ENCODE data around the gene CLCA2.
A peak's percentile ranks its signal among the peaks of the same experiment; 100 is the strongest.

The CLCA2 gene

GRCh38 chr1:86455073-86455472 lies 31.1 kb downstream of the CLCA2 start:
- no peak for DNase-seq
- no CpG with 5 or more reads among the region's 5 CpGs for WGBS (ENCODE audit: insufficient coverage)
- no peaks in the 10 kb centered on the region for H3K9me3 ChIP-seq (ENCODE audit: control extremely low read depth in 1 of 5, control insufficient read depth in 4 of 5, insufficient read depth in 2 of 5, low read depth in 1 of 5, low read length in 4 of 5)
- H3K4me3 ChIP-seq (ENCODE audit: control insufficient read depth in 1 of 7, extremely low read depth in 1 of 7, insufficient read depth in 4 of 7, low read depth in 2 of 7, low read length in 6 of 7): no peak overlapping the region
- CTCF ChIA-PET: no interaction called here
- H3K4me1 ChIP-seq (ENCODE audit: control extremely low read depth in 1 of 4, control insufficient read depth in 4 of 4, insufficient read depth in 4 of 4, low read length in 3 of 4): peaks cover 0 to 4% (median 0%) of the 10 kb centered on the region in 4 experiments
- no peak overlapping the region for H3K27ac ChIP-seq (ENCODE audit: insufficient read depth in 1 of 2, low read depth in 1 of 2, low read length in 2 of 2, poor library complexity in 1 of 2, severe bottlenecking in 2 of 2)
- no peaks in the 10 kb centered on the region for H3K27me3 ChIP-seq (replicated peaks in 2 of 5; ENCODE audit: control insufficient read depth in 4 of 5, insufficient read depth in 5 of 5, low read length in 4 of 5)
- no peaks in the 10 kb centered on the region for H3K36me3 ChIP-seq (ENCODE audit: control insufficient read depth in 4 of 4, insufficient read depth in 4 of 4, low read length in 3 of 4)
- POLR2A ChIA-PET: no interaction called here

GRCh38 chr1:86460998-86461397 lies 37.0 kb downstream of the CLCA2 start:
- CTCF ChIA-PET: interaction anchor here (1.2 to 1.7 kb wide), 5 partner anchors 9 to 81 kb away, joined by 3 to 7 read pairs (median 4); partner anchors contain the start of gene CLCA2
- peaks cover 0 to 8% (median 0%) of the 10 kb centered on the region in 4 experiments for H3K4me1 ChIP-seq (ENCODE audit: control extremely low read depth in 1 of 4, control insufficient read depth in 4 of 4, insufficient read depth in 4 of 4, low read length in 3 of 4)
- H3K27me3 ChIP-seq (replicated peaks in 2 of 5; ENCODE audit: control insufficient read depth in 4 of 5, insufficient read depth in 5 of 5, low read length in 4 of 5): no peaks in the 10 kb centered on the region
- POLR2A ChIA-PET: no interaction called here
- H3K27ac ChIP-seq (ENCODE audit: insufficient read depth in 1 of 2, low read depth in 1 of 2, low read length in 2 of 2, poor library complexity in 1 of 2, severe bottlenecking in 2 of 2): no peak overlapping the region
- no CpG with 5 or more reads among the region's 1 CpG for WGBS (ENCODE audit: insufficient coverage)
- no peak overlapping the region for H3K4me3 ChIP-seq (ENCODE audit: control insufficient read depth in 1 of 7, extremely low read depth in 1 of 7, insufficient read depth in 4 of 7, low read depth in 2 of 7, low read length in 6 of 7)
- H3K36me3 ChIP-seq (ENCODE audit: control insufficient read depth in 4 of 4, insufficient read depth in 4 of 4, low read length in 3 of 4): no peaks in the 10 kb centered on the region
- no peak for DNase-seq
- H3K9me3 ChIP-seq (ENCODE audit: control extremely low read depth in 1 of 5, control insufficient read depth in 4 of 5, insufficient read depth in 2 of 5, low read depth in 1 of 5, low read length in 4 of 5): no peaks in the 10 kb centered on the region

- Histone ChIP-seq H3K4me1 (ENCODE audit: control extremely low read depth in 1 of 4, control insufficient read depth in 4 of 4, insufficient read depth in 4 of 4, low read length in 3 of 4) (peaks cover 0 to 12% (median 0%) of the 10 kb centered on the region in 4 experiments), H3K36me3 (ENCODE audit: control insufficient read depth in 4 of 4, insufficient read depth in 4 of 4, low read length in 3 of 4) (no peaks in the 10 kb centered on the region), H3K9me3 (ENCODE audit: control extremely low read depth in 1 of 5, control insufficient read depth in 4 of 5, insufficient read depth in 2 of 5, low read depth in 1 of 5, low read length in 4 of 5) (no peaks in the 10 kb centered on the region), H3K4me3 (ENCODE audit: control insufficient read depth in 1 of 7, extremely low read depth in 1 of 7, insufficient read depth in 4 of 7, low read depth in 2 of 7, low read length in 6 of 7) (no peak overlapping the region), H3K27ac (ENCODE audit: insufficient read depth in 1 of 2, low read depth in 1 of 2, low read length in 2 of 2, poor library complexity in 1 of 2, severe bottlenecking in 2 of 2) (no peak overlapping the region), H3K27me3 (replicated peaks in 2 of 5; ENCODE audit: control insufficient read depth in 4 of 5, insufficient read depth in 5 of 5, low read length in 4 of 5) (no peaks in the 10 kb centered on the region)
- CTCF ChIA-PET: interaction anchor here (1.2 to 1.7 kb wide), 5 partner anchors 10 to 81 kb away, joined by 3 to 7 read pairs (median 4); partner anchors contain the start of gene CLCA2
- DNase-seq: peak in 2 of 3 donors; percentile 11 to 40
- WGBS (ENCODE audit: insufficient coverage): 100% methylated on average over 2 of the region's 3 CpGs
- POLR2A ChIA-PET: no interaction called here
Measured at GRCh38 chr1:86461482-86461881, 37.5 kb downstream of the CLCA2 start.

- ChIA-PET CTCF (no interaction called here), POLR2A (no interaction called here)
- Histone ChIP-seq H3K4me1 (ENCODE audit: control extremely low read depth in 1 of 4, control insufficient read depth in 4 of 4, insufficient read depth in 4 of 4, low read length in 3 of 4) (peaks cover 0 to 19% (median 4%) of the 10 kb centered on the region in 4 experiments), H3K4me3 (ENCODE audit: control insufficient read depth in 1 of 7, extremely low read depth in 1 of 7, insufficient read depth in 4 of 7, low read depth in 2 of 7, low read length in 6 of 7) (no peak overlapping the region), H3K27ac (ENCODE audit: insufficient read depth in 1 of 2, low read depth in 1 of 2, low read length in 2 of 2, poor library complexity in 1 of 2, severe bottlenecking in 2 of 2) (no peak overlapping the region), H3K27me3 (replicated peaks in 2 of 5; ENCODE audit: control insufficient read depth in 4 of 5, insufficient read depth in 5 of 5, low read length in 4 of 5) (no peaks in the 10 kb centered on the region), H3K36me3 (ENCODE audit: control insufficient read depth in 4 of 4, insufficient read depth in 4 of 4, low read length in 3 of 4) (no peaks in the 10 kb centered on the region), H3K9me3 (ENCODE audit: control extremely low read depth in 1 of 5, control insufficient read depth in 4 of 5, insufficient read depth in 2 of 5, low read depth in 1 of 5, low read length in 4 of 5) (no peaks in the 10 kb centered on the region)
- no peak for DNase-seq
- no CpG with 5 or more reads among the region's 1 CpG for WGBS (ENCODE audit: insufficient coverage)
Measured at GRCh38 chr1:86464819-86465218, 40.8 kb downstream of the CLCA2 start.

- ChIA-PET POLR2A (interaction anchor here (0.6 kb wide), 1 partner anchor 73 kb away, joined by 3 read pairs; no protein-coding TSS in a partner anchor), CTCF (interaction anchor here (0.8 kb wide), 1 partner anchor 9 kb away, joined by 4 read pairs; no protein-coding TSS in a partner anchor)
- no peak for DNase-seq
- Histone ChIP-seq H3K9me3 (ENCODE audit: control extremely low read depth in 1 of 5, control insufficient read depth in 4 of 5, insufficient read depth in 2 of 5, low read depth in 1 of 5, low read length in 4 of 5) (no peaks in the 10 kb centered on the region), H3K4me1 (ENCODE audit: control extremely low read depth in 1 of 4, control insufficient read depth in 4 of 4, insufficient read depth in 4 of 4, low read length in 3 of 4) (peaks cover 0 to 11% (median 4%) of the 10 kb centered on the region in 4 experiments), H3K36me3 (ENCODE audit: control insufficient read depth in 4 of 4, insufficient read depth in 4 of 4, low read length in 3 of 4) (no peaks in the 10 kb centered on the region), H3K27me3 (replicated peaks in 2 of 5; ENCODE audit: control insufficient read depth in 4 of 5, insufficient read depth in 5 of 5, low read length in 4 of 5) (no peaks in the 10 kb centered on the region), H3K27ac (ENCODE audit: insufficient read depth in 1 of 2, low read depth in 1 of 2, low read length in 2 of 2, poor library complexity in 1 of 2, severe bottlenecking in 2 of 2) (no peak overlapping the region), H3K4me3 (ENCODE audit: control insufficient read depth in 1 of 7, extremely low read depth in 1 of 7, insufficient read depth in 4 of 7, low read depth in 2 of 7, low read length in 6 of 7) (no peak overlapping the region)
- 100% methylated on average over 1 of the region's 2 CpGs for WGBS (ENCODE audit: insufficient coverage)
Measured at GRCh38 chr1:86466109-86466844, 42.3 kb downstream of the CLCA2 start.

GRCh38 chr1:86466986-86467385 lies 43.0 kb downstream of the CLCA2 start:
- H3K4me3 ChIP-seq (ENCODE audit: control insufficient read depth in 1 of 7, extremely low read depth in 1 of 7, insufficient read depth in 4 of 7, low read depth in 2 of 7, low read length in 6 of 7): no peak overlapping the region
- POLR2A ChIA-PET: interaction anchor here (0.6 kb wide), 1 partner anchor 74 kb away, joined by 3 read pairs; no protein-coding TSS in a partner anchor
- no peaks in the 10 kb centered on the region for H3K36me3 ChIP-seq (ENCODE audit: control insufficient read depth in 4 of 4, insufficient read depth in 4 of 4, low read length in 3 of 4)
- peaks cover 0 to 12% (median 4%) of the 10 kb centered on the region in 4 experiments for H3K4me1 ChIP-seq (ENCODE audit: control extremely low read depth in 1 of 4, control insufficient read depth in 4 of 4, insufficient read depth in 4 of 4, low read length in 3 of 4)
- no peak for DNase-seq
- H3K27ac ChIP-seq (ENCODE audit: insufficient read depth in 1 of 2, low read depth in 1 of 2, low read length in 2 of 2, poor library complexity in 1 of 2, severe bottlenecking in 2 of 2): no peak overlapping the region
- H3K27me3 ChIP-seq (replicated peaks in 2 of 5; ENCODE audit: control insufficient read depth in 4 of 5, insufficient read depth in 5 of 5, low read length in 4 of 5): no peaks in the 10 kb centered on the region
- CTCF ChIA-PET: interaction anchor here (0.8 kb wide), 1 partner anchor 8 kb away, joined by 4 read pairs; no protein-coding TSS in a partner anchor
- 51% methylated on average over 3 of the region's 4 CpGs for WGBS (ENCODE audit: insufficient coverage)
- H3K9me3 ChIP-seq (ENCODE audit: control extremely low read depth in 1 of 5, control insufficient read depth in 4 of 5, insufficient read depth in 2 of 5, low read depth in 1 of 5, low read length in 4 of 5): no peaks in the 10 kb centered on the region

GRCh38 chr1:86468501-86468977 lies 44.6 kb downstream of the CLCA2 start, which contains the start of gene CLCA1:
Gene CLCA1 (plus strand): TSS chr1:86468927. CDS start chr1:86468972, 45 bp downstream.
- CTCF ChIA-PET: interaction anchor here (0.8 kb wide), 1 partner anchor 13 kb away, joined by 3 read pairs; no protein-coding TSS in a partner anchor
- POLR2A ChIA-PET: no interaction called here

More at GRCh38 chr1:86468501-86468977, 44.6 kb downstream of the CLCA2 start, which contains the start of gene CLCA1:
- 100% methylated on average over 2 of the region's 7 CpGs for WGBS (ENCODE audit: insufficient coverage)
- Histone ChIP-seq H3K9me3 (ENCODE audit: control extremely low read depth in 1 of 5, control insufficient read depth in 4 of 5, insufficient read depth in 2 of 5, low read depth in 1 of 5, low read length in 4 of 5) (no peaks in the 10 kb centered on the region), H3K27me3 (replicated peaks in 2 of 5; ENCODE audit: control insufficient read depth in 4 of 5, insufficient read depth in 5 of 5, low read length in 4 of 5) (no peaks in the 10 kb centered on the region), H3K4me3 (ENCODE audit: control insufficient read depth in 1 of 7, extremely low read depth in 1 of 7, insufficient read depth in 4 of 7, low read depth in 2 of 7, low read length in 6 of 7) (no peak within 1 kb of the TSS), H3K27ac (ENCODE audit: insufficient read depth in 1 of 2, low read depth in 1 of 2, low read length in 2 of 2, poor library complexity in 1 of 2, severe bottlenecking in 2 of 2) (no peak within 1 kb of the TSS), H3K36me3 (ENCODE audit: control insufficient read depth in 4 of 4, insufficient read depth in 4 of 4, low read length in 3 of 4) (no peaks in the 10 kb centered on the region), H3K4me1 (ENCODE audit: control extremely low read depth in 1 of 4, control insufficient read depth in 4 of 4, insufficient read depth in 4 of 4, low read length in 3 of 4) (peaks cover 0 to 16% (median 4%) of the 10 kb centered on the region in 4 experiments)
- DNase-seq: no peak
